ENCODE results near the gene RINL. TPM values are rescaled to one million over a fixed set of nuclear protein-coding genes. Genes with fewer than 3 reads are reported as not detected.
"Not testable (repeated sequence)": the region's sequence is repeated elsewhere in the genome, so short reads cannot be mapped to it uniquely, and the experiment has no call there.

RINL gene
- total RNA-seq, 1 experiment from 2014 or later, result 34.0 TPM

DNA sequence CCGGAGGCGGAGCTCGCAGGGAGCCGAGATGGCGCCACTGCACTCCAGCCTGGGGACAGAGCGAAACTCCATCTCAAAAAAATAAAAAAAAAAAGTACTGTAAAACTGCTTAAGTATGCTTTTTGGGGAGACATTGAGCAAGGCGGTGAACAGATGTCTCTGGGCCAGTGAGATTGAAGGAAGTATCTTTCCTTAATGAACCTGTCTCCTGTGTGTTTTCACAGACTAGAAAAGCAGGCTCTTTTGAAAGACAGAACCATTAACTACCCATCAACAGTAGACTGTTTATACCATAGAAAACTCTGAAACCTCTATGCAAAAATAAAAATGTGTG lies 45.0 kb downstream of the RINL start:
- no peaks in the 10 kb centered on the region for H3K27me3 ChIP-seq (ENCODE audit: control insufficient read depth, insufficient read depth, low read length)
- H3K4me3 ChIP-seq (ENCODE audit: insufficient read depth, low read depth, low read length), result no peak overlapping the region
- peaks cover 26% of the 10 kb centered on the region for H3K36me3 ChIP-seq (replicated peaks; ENCODE audit: control insufficient read depth, insufficient read depth, low read length)
- peak; percentile 27 for DNase-seq

DNA sequence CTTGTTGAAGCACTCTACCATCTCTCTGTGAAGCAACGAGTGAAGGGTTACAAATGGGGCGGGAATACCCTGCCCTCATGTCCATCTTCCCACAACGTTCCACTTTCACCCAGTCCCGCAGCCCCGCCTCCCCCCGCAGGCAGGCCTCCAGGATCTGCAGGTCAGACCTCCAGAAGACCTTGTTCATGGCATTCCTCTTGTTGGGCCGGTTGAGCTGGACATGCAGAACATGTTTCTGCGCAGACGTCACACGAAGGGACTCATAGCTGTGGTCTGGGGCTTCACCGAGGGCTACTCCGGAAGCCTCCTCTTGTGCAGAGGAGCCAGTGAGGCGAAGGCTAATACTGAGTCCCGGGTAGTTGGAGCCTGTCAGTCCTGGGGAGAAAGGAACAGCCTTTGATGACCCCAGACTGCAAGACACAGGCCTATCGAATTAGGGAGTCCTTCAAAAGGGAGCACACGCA lies 46.9 kb downstream of the RINL start:
- DNase-seq, result peak; percentile 65
- Histone ChIP-seq H3K27me3 (ENCODE audit: control insufficient read depth, insufficient read depth, low read length) (no peaks in the 10 kb centered on the region), H3K36me3 (replicated peaks; ENCODE audit: control insufficient read depth, insufficient read depth, low read length) (peaks cover 16% of the 10 kb centered on the region), H3K4me3 (ENCODE audit: insufficient read depth, low read depth, low read length) (peak overlapping the region; percentile 88)

DNA sequence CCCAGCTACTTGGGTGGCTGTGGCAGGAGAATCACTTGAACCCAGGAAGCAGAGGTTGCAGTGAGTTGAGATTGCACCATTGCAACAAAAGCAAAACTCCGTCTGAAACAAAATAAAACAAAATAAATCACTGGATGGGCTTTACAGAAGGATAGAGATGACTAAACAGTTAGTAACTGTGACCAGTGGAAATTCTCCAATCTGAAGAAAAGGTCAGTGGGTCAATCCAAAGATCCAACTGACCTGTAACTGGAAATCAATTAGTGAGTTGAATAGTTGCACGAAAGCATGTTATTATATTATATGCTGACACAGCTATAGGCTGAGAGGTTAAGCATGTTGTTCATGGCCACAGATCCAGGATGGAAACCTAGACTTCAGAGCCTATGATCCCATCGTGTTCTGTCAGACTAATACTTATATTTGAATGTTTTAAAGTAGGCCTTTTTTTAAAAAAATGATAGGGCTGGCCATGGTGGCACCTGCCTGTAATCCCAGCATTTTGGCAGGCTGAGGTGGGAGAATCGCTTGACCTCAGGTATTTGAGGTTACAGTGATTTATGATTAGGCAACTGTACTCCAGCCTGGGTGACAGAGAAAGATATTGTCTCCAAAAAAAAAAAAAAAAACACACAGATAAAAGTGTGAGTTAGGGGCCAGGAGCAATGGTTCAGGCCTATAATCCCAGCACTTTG lies 47.9 kb downstream of the RINL start:
- no peaks in the 10 kb centered on the region for H3K27me3 ChIP-seq (ENCODE audit: control insufficient read depth, insufficient read depth, low read length)
- peaks cover 10% of the 10 kb centered on the region for H3K36me3 ChIP-seq (replicated peaks; ENCODE audit: control insufficient read depth, insufficient read depth, low read length)
- no peak for DNase-seq
- no peak overlapping the region for H3K4me3 ChIP-seq (ENCODE audit: insufficient read depth, low read depth, low read length)

DNA sequence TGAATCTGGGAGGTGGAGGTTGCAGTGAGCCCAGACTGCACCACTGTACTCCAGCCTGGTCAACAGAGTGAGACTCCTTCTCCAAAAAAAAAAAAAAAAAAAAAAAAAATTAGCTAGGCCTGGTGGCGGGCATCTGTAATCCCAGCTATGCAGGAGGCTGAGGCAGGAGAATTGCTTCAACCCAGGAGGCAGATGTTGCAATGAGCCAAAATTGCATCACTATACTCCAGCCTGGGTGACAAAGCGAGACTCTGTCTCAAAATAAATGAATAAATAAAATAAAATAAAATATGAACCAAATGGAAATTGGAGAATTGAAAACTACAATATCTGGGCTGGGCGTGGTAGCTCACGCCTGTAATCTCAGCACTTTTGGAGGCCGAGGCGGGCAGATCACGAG lies 48.9 kb downstream of the RINL start:
- not testable (repeated sequence) for DNase-seq; H3K27me3 ChIP-seq (ENCODE audit: control insufficient read depth, insufficient read depth, low read length); H3K4me3 ChIP-seq (ENCODE audit: insufficient read depth, low read depth, low read length)
- H3K36me3 ChIP-seq (replicated peaks; ENCODE audit: control insufficient read depth, insufficient read depth, low read length), result peaks cover 10% of the 10 kb centered on the region

DNA sequence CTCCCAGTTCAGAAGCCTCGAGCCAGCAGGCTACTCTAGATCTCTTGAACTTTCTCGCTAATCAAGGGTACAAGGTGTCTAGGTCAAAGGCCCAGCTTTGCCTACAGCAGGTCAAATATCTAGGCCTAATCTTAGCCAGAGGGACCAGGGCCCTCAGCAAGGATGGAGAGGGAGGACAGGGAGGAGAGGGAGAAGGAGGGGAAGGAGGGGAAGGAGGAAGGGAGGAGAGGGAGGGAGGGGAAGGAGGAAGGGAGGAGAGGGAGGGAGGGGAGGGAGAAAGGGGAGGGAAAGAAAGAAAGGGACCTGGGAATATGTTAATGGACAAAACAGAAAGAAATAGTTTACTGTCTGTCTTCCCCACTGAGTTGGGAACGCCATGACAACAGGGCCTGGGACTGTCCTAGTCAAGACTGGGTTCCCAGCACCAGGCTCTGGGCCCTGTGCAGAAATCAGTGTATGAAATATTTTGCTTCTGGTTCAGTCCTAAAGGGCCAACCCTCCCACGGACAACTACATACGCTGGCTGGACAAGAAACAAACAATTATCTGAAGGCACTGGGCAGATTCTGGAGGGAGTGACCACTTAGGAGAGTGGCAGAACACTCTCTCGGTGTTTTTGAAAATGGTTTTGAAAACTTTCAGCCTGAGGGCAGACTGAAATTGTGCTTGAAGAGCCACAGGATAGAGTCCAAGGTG lies 51.1 kb downstream of the RINL start:
- DNase-seq, result peak; percentile 30
- Histone ChIP-seq H3K27me3 (ENCODE audit: control insufficient read depth, insufficient read depth, low read length) (no peaks in the 10 kb centered on the region), H3K36me3 (replicated peaks; ENCODE audit: control insufficient read depth, insufficient read depth, low read length) (peaks cover 12% of the 10 kb centered on the region), H3K4me3 (ENCODE audit: insufficient read depth, low read depth, low read length) (no peak overlapping the region)

DNA sequence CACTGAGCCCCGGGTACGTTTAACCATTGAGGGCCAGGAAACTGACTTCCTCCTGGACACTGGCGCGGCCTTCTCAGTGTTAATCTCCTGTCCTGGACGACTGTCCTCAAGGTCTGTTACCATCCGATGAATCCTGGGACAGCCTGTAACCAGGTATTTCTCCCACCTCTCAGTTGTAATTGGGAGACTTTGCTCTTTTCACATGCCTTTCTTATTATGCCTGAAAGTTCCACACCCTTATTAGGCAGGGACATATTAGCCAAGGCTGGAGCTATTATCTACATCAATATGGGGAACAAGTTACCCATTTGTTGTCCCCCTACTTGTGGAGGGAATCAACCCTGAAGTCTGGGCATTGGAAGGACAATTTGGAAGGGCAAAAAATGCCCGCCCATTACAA lies 52.1 kb downstream of the RINL start:
- not testable (repeated sequence) for H3K4me3 ChIP-seq (ENCODE audit: insufficient read depth, low read depth, low read length); H3K27me3 ChIP-seq (ENCODE audit: control insufficient read depth, insufficient read depth, low read length); DNase-seq
- H3K36me3 ChIP-seq (replicated peaks; ENCODE audit: control insufficient read depth, insufficient read depth, low read length), result peaks cover 12% of the 10 kb centered on the region

DNA sequence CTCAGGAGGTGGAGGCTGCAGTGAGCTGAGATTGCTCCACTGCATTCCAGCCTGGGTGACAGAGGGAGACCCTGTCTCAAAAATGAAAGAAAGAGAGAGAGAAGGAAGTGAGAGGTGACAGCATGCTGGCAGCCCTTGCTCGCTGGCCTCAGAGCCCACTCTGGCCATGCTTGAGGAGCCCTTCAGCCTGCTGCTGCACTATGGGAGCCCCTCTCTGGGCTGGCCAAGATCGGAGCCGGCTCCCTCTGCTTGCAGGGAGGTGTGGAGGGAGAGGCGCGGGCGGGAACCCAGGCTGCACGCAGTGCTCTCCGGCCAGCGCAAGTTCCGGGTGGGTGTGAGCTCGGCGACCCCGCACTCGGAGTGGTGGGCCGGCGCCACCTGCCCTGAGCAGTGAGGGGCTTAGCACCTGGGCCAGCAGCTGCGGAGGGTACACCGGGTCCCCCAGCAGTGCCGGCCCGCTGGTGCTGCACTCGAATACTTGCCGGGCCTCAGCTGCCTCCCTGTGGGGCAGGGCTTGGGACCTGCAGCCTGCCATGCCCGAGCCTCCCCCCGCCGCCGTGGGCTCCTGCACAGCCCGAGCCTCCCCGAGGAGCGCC lies 56.7 kb downstream of the RINL start:
- not testable (repeated sequence) for H3K36me3 ChIP-seq (replicated peaks; ENCODE audit: control insufficient read depth, insufficient read depth, low read length); H3K4me3 ChIP-seq (ENCODE audit: insufficient read depth, low read depth, low read length); H3K27me3 ChIP-seq (ENCODE audit: control insufficient read depth, insufficient read depth, low read length); DNase-seq

DNA sequence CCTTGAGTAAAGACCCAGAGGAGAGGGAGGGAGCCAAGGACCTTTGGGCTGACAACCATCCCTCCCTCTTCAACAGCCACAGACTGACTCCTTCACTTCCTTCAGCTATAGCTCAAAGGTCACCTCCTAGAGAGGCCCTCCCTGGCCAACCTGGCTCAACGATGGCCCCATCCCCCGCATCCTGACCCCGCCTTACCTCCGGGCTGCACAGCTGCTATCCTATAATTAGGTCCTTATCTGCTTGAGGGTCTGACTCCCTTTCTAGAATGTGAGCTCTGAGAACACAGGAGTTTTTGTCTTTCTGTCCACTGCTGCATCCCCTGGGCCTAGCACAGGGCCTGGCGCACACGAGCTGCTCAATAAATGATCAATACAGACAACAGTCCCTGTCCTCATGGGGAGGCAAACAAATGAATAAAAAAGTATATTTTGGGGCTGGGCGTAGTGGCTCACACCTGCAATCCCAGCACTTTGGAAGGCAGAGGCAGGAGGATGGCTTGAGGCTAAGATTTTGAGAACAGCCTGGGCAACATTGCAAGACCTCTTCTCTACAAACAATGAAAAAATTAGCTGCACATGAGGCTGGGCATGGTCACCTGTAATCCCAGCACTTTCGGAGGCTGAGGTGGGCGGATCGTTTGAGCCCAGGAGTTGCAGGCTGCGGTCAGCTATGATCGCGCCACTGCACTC lies 58.7 kb downstream of the RINL start:
- Histone ChIP-seq H3K27me3 (ENCODE audit: control insufficient read depth, insufficient read depth, low read length) (no peaks in the 10 kb centered on the region), H3K36me3 (replicated peaks; ENCODE audit: control insufficient read depth, insufficient read depth, low read length) (peaks cover 5% of the 10 kb centered on the region), H3K4me3 (ENCODE audit: insufficient read depth, low read depth, low read length) (no peak overlapping the region)
- peak; percentile 61 for DNase-seq

Other genes starting within 250 kb of the RINL start
- gene ACTN4, start 230.6 kb downstream of the RINL start, total RNA-seq (2014; rRNA removed; shearing (Covaris generic)), result 163 and 226 TPM in 2 replicates
- gene CAPN12, start 133.8 kb downstream of the RINL start, total RNA-seq (2014; rRNA removed; shearing (Covaris generic)), result 3.0 and 5.4 TPM in 2 replicates
- gene LGALS7, start 104.8 kb downstream of the RINL start, total RNA-seq (2014; rRNA removed; shearing (Covaris generic)), result 0.37 and 1.9 TPM in 2 replicates
- not detected in 2 replicates for gene LGALS7B, start 89.1 kb downstream of the RINL start, total RNA-seq (2014; rRNA removed; shearing (Covaris generic))
- gene LGALS4, start 65.3 kb downstream of the RINL start, total RNA-seq (2014; rRNA removed; shearing (Covaris generic)), result not detected in 2 replicates
- gene ECH1, start 46.5 kb downstream of the RINL start, total RNA-seq (2014; rRNA removed; shearing (Covaris generic)), result 97.6 and 109 TPM in 2 replicates
- 454 and 591 TPM in 2 replicates for gene HNRNPL, start 28.3 kb downstream of the RINL start, total RNA-seq (2014; rRNA removed; shearing (Covaris generic))
- gene SIRT2, start 21.3 kb upstream of the RINL start, total RNA-seq (2014; rRNA removed; shearing (Covaris generic)), result 11.6 and 11.8 TPM in 2 replicates
- gene NFKBIB, start 21.7 kb upstream of the RINL start, total RNA-seq (2014; rRNA removed; shearing (Covaris generic)), result 26.0 and 30.6 TPM in 2 replicates
- 0.07 TPM in 1 of 2 replicates, not detected in the other for gene CCER2, start 33.9 kb upstream of the RINL start, total RNA-seq (2014; rRNA removed; shearing (Covaris generic))
- 65.9 and 75.6 TPM in 2 replicates for gene SARS2, start 52.5 kb upstream of the RINL start, total RNA-seq (2014; rRNA removed; shearing (Covaris generic))
- 106 and 115 TPM in 2 replicates for gene MRPS12, start 52.7 kb upstream of the RINL start, total RNA-seq (2014; rRNA removed; shearing (Covaris generic))
- 22.2 and 25.3 TPM in 2 replicates for gene FBXO17, start 97.5 kb upstream of the RINL start, total RNA-seq (2014; rRNA removed; shearing (Covaris generic))
- 4.0 and 5.5 TPM in 2 replicates for gene FBXO27, start 154.3 kb upstream of the RINL start, total RNA-seq (2014; rRNA removed; shearing (Covaris generic))
- 0.14 TPM in 1 of 2 replicates, not detected in the other for gene ACP7, start 206.1 kb upstream of the RINL start, total RNA-seq (2014; rRNA removed; shearing (Covaris generic))
- gene PAK4, start 247.5 kb upstream of the RINL start, total RNA-seq (2014; rRNA removed; shearing (Covaris generic)), result 14.0 and 15.6 TPM in 2 replicates